Measurements from ENCODE around the gene PAXX.

PAXX gene

GRCh38 chr9:136981588-136982231 is 10.5 kb upstream of the PAXX start:
- DNase-seq (ENCODE audit: low read depth), result no peak
- no peak for TF ChIP-seq CTCF (conservative IDR thresholded peaks at IDR 0.05; ENCODE audit: control insufficient read depth, insufficient read depth, low read depth, low read length)
- no peak overlapping the region for H3K4me3 ChIP-seq (ENCODE audit: control insufficient read depth, low read depth, low read length)

- TF ChIP-seq CTCF (conservative IDR thresholded peaks at IDR 0.05; ENCODE audit: control insufficient read depth, insufficient read depth, low read depth, low read length), result no peak
- no peak for DNase-seq (ENCODE audit: low read depth)
- no peak within 1 kb of the TSS for H3K4me3 ChIP-seq (ENCODE audit: control insufficient read depth, low read depth, low read length)
These were observed 9.8 kb upstream of the PAXX start, which contains the start of gene LCNL1 for GRCh38 chr9:136982232-136983051. TSS of gene LCNL1 (plus strand) at chr9:136982993. CDS start at chr9:136983587, 594 bp downstream.

GRCh38 chr9:136983167-136983566 is 9.1 kb upstream of the PAXX start:
- no peak for TF ChIP-seq CTCF (conservative IDR thresholded peaks at IDR 0.05; ENCODE audit: control insufficient read depth, insufficient read depth, low read depth, low read length)
- H3K4me3 ChIP-seq (ENCODE audit: control insufficient read depth, low read depth, low read length), result no peak overlapping the region
- no peak for DNase-seq (ENCODE audit: low read depth)

- no peak overlapping the region for H3K4me3 ChIP-seq (ENCODE audit: control insufficient read depth, low read depth, low read length)
- no peak for TF ChIP-seq CTCF (conservative IDR thresholded peaks at IDR 0.05; ENCODE audit: control insufficient read depth, insufficient read depth, low read depth, low read length)
- no peak for DNase-seq (ENCODE audit: low read depth)
These were observed 8.4 kb upstream of the PAXX start for GRCh38 chr9:136983656-136984314.

- DNase-seq (ENCODE audit: low read depth), result no peak
- H3K4me3 ChIP-seq (ENCODE audit: control insufficient read depth, low read depth, low read length), result no peak overlapping the region
- no peak for TF ChIP-seq CTCF (conservative IDR thresholded peaks at IDR 0.05; ENCODE audit: control insufficient read depth, insufficient read depth, low read depth, low read length)
These were observed 7.7 kb upstream of the PAXX start for GRCh38 chr9:136984464-136985026.

GRCh38 chr9:136985027-136985602 is 7.1 kb upstream of the PAXX start:
- no peak for TF ChIP-seq CTCF (conservative IDR thresholded peaks at IDR 0.05; ENCODE audit: control insufficient read depth, insufficient read depth, low read depth, low read length)
- DNase-seq (ENCODE audit: low read depth), result no peak
- H3K4me3 ChIP-seq (ENCODE audit: control insufficient read depth, low read depth, low read length), result no peak overlapping the region
